NOMO-1 (cell line): ENCODE measurements around the gene TIMD4.
"Not testable (repeated sequence)": the region's sequence is repeated elsewhere in the genome, so short reads cannot be mapped to it uniquely, and the experiment has no call there.

Experiments used
- DNase-seq, 2 experiments: peaks; one replicate each; lab custom pipeline; 2025; ENCODE audit not compliant: unreplicated experiment in 2 of 2; lab: John Stamatoyannopoulos, UW

TIMD4 gene

DNA sequence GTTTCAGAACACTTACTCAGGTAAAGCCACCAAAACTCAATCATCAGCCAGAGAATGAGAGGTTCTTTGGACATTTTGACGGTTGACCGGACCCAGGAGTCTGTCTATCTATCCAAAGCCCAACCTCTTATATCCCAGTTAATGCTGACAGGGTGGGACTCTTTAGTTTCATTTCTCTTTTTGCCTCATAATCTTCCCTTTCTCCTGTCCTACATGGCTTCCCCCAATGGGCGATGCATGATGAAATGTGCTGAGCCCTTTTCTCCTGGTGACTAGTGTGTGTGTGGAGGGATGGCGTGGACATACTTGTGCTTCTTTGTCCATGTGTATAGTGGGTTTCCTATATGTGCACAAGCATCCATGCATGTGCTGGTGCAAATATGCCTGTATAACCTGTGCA, at the start of gene TIMD4:
Gene TIMD4 (minus strand): TSS at position 102 of the 400 bp plus-strand sequence. CDS start 28 bp downstream, at position 74.
- DNase-seq = no peak

DNA sequence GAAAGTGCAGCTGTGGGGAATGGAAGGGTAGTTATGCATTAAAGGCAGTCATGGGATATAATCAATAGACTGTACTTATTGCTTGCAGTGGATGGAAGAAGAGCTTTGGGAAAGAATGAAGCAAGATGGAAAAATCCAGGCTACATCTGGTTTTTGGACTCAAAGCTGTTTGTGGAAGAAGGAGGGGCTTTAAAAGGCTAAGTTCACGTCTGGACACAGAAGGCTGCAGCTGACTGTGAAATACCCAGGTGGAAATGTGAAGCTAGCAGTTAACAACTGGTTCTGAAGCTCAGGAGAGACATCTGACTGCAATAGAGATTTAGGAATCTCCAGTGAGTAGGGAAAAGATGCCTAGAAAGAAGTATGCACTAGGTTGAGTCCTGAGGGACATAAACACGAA, 43.2 kb upstream of the TIMD4 start:
- no peak for DNase-seq

- no peak for DNase-seq
Observed at GRCh38 chr5:157004893-157005551, 42.0 kb upstream of the TIMD4 start.

DNA sequence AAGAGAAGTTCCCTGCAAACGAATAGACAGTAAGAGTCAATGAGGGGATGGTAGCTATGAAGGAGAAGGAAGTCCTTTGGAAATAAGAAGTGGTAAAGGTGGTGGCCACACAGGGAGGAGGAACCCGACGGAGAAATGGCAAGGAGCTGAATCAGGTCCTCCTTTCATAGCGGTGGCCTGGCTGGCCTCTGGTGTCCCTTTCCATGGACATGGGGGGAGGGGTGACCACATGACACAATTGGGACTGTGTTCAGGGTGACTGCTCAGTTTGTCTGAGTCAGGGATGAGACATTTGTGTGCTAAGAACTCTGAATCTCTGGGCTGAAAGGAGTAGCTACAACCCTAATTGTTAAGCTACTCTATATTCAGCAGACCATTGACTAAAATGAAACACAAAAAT, 28.7 kb upstream of the TIMD4 start:
- peak; percentile 35 to 55 for DNase-seq

- DNase-seq = no peak
Observed at GRCh38 chr5:156984064-156984463, 21.0 kb upstream of the TIMD4 start.

GRCh38 chr5:156981481-156981880, 18.5 kb upstream of the TIMD4 start:
- DNase-seq = peak; percentile 86 to 90

GRCh38 chr5:156974328-156974727, 11.3 kb upstream of the TIMD4 start:
- DNase-seq = peak; percentile 53 to 89

DNA sequence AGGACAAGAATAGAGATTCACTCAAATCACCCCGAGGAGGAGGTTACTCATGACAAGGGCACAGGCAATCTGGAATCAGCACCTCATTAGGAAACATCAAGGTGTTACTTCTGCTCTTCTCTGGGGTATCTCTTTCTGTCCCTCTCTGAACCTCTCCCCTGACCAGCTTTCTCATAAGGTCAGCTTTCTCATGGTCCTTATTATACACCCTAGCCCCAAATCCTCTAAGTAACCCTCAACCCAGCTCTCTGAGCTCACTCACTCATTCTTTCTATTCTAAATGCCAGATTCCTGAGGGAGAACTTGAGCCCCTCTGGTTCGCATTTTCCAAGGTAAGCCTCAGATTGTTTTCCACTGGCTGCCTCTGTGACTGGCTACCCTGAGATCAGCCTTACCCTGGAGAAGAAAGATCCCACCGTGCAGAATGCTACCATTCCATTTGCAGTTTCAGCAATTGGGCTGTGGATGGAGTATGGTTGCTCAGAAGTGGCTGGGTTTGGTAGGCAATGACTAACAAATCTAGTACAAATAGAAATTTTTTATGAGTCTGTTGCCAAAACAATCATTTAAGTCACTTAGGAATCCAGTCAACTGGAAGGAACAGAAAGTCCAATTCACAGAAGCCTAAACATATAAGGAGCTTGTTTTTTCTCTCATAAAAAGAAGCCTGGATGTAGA, 9.0 kb upstream of the TIMD4 start:
- DNase-seq = no peak

GRCh38 chr5:156971415-156971814, 8.4 kb upstream of the TIMD4 start:
- DNase-seq = no peak

DNA sequence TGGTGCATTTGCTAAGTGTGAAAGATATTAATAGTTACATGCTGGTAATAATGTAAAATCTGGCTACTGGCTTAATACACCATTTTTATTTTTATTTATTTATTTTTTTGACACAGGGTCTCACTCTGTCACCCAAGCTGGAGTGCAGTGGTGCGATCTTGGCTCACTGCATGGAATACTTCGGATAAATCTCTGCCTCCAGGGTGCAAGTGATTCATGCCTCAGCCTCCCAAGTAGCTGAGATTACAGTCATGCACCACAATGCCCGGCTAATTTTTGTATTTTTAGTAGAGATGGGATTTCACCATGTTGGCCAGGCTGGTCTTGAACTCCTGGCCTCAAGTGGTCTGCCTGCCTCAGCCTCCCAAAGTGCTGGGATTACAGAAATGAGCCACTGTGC, 4.4 kb upstream of the TIMD4 start:
- not testable (repeated sequence) for DNase-seq

- no peak for DNase-seq
Observed at GRCh38 chr5:156956321-156956720, 6.7 kb downstream of the TIMD4 start.

GRCh38 chr5:156951359-156951758, 11.7 kb downstream of the TIMD4 start:
- no peak for DNase-seq

- no peak for DNase-seq
Observed at GRCh38 chr5:156950716-156951115, 12.3 kb downstream of the TIMD4 start.

DNA sequence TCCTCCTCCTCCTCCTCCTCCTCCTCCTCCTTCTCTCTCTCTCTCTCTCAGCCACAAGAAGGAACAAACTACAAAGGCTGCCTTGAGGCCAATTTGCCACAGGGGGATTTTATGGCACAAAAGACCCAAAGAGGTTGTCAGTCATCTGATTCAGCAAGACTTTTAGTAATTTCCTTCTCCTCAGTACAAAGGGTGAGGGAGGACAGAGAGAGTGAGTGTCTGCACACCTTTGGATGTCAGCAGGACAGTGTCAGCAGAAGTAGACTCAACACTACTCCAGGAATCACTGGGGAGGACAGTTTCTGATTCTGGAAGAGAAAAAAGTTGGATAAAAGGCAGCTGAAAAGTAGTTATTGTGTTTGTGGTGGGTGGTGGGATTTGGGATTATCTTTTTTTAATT, 13.6 kb downstream of the TIMD4 start:
- DNase-seq = no peak

DNA sequence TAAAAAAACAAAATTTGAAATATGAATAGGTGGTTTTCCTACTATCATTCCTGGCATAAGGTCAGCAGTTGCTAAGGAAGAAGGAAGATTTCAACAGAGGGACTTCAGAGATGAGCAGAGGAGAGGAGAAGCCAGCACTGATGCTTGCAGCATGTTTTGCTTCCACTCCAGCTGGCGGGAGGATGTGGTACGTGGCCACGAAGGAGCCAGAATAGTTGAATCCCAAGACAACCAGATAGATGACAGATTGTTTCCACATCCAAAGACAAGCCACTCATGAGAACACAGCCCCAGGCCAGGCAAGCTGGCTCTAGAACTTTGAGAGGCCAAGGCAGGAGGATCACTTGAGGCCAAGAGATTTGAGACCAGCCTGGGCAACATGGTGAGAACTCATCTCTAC, 15.1 kb downstream of the TIMD4 start:
- DNase-seq = no peak

DNA sequence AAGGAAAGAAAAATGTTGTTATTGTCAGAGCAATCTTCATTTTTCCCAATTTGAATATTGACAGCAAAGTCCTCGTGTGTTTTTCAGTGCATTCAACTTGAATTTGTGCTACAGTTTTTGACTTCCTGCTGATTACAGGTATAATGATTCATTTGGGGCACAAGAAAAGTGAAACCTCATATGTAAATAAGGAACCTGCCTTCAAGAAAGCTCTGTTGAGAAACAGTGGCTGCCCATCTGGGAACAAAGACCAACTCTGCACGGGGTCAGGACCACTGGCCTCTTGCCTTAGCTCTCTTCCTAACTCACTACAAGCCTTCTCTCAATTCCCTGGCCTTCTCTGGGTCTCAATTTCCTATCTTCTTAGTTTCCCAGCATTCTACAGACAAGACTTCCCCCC, 21.0 kb downstream of the TIMD4 start:
- DNase-seq = peak in 1 of 2 experiments; percentile 20

DNA sequence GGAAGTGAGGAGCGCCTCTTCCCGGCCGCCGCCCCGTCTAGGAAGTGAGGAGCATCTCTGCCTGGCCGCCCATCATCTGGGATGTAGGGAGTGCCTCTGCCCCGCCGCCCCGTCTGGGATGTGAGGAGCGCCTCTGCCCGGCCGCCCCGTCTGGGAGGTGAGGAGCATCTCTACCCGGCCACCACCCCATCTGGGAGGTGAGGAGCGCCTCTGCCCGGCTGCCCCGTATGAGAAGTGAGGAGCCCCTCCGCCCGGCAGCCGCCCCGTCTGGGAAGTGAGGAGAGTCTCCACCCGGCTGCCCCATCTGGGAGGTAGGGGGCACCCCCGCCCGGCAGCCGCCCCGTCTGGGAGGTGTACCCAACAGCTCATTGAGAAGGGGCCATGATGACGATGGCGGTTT, 22.6 kb downstream of the TIMD4 start:
- DNase-seq = not testable (repeated sequence)

DNA sequence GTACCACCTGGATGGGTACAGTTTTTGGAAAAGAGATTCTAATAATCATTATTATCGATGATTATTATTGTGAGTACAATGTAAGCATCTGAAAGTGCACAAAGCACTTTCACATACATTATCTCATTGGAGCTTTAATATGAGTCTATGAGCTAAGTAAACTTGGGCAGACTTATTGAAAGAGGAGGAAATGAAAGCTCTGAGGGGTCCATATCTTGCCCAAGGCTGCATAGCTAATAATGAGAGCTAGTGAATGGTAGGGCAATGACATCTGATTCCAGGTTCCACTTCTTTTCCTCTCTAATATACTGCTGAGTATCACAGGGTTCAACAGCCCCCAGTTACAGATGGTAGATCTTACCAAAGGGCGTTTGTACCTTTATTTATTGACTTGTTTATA, 26.1 kb downstream of the TIMD4 start:
- DNase-seq = peak in 1 of 2 experiments; percentile 10

DNA sequence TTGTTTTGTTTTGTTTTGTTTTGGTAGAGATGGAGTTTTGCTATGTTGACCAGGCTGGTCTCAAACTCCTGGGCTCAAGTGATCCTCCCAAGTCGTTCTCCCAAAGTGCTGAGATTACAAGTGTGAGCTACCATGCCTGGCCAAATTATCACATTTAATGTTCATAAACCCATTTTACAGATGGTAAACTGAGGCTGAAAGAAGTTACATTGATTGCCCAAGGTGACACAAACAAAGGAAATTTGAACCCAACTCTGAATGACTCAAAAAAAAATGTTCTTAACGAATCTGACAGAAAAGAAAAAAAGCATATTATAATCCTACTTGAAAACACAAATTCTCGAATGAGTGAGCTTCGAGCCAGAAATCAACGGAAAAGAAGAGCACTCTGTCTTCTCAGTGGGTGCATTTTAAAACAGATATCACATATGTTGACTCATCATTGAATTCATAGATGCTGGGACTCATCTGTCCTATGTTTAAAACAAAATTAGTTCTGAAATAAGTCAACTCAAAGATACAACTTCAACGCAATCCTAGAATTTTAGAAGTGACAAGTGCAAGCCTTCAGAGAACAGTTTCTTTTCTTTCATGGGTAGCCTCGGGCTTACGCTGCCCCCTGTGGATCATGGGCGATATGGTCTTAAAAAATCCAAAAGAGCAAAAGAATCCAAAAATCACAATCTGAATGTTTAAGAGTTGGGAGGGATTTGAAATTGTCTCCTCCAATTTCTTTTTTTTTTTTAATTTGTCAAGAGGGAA, 28.4 kb downstream of the TIMD4 start:
- DNase-seq = peak; percentile 41 to 54

DNA sequence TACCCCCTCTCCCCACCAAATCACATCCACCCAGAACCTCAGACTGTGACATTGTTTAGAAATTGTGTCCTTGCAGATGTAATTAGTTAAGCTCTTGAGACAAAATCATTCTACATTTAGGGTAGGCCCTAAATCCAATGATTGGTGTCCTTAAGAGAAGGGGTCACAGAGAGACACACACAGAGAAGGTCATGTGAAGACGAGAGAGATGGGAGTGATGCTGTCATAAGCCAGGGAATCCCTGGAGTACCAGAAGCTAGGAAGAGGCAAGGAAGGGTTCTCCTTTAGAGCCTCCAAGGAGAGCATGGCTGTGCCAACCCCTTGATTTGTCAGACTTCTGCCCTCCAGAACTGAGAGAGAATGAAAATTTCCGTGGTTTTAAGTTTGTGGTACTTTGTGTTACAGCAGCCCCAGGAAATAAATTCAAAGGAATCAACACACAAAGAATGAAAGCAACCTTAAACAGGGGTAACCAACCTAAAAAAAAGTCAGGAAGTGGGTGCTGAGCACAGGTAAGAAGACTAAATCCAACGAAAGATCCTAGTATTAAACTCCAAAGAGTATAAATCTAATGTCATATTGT, 33.6 kb downstream of the TIMD4 start:
- no peak for DNase-seq

- no peak for DNase-seq
Observed at GRCh38 chr5:156927545-156927944, 35.5 kb downstream of the TIMD4 start.
